Keratinocyte (primary cell): ENCODE results near the gene LRRC10B. TPM values are rescaled to one million over a fixed set of nuclear protein-coding genes. Genes with fewer than 3 reads are reported as not detected.

Experiments
- DNase-seq: peaks from one replicate; pipeline ENCODE4 v3.0.0-alpha.2; 2011; ENCODE audit warnings: low read depth, missing footprints, low spot score
- FAIRE-seq: peaks from 2 replicates; lab custom pipeline; 2011; peaks lifted over from hg19 to GRCh38; lab: Jason Lieb, UNC
- H2AFZ ChIP-seq: 2 replicates; pipeline ENCODE4 v1.6.0; 2012; ENCODE audit warnings: low read length, control low read depth, inconsistent platforms; ENCODE audit not compliant: control insufficient read depth
- H3K27ac ChIP-seq: 2 replicates; pipeline ENCODE4 v1.5.1; 2011; ENCODE audit warnings: low read length; ENCODE audit not compliant: control insufficient read depth, insufficient read depth
- H3K27me3 ChIP-seq: 3 replicates; pipeline ENCODE4 v1.6.0; 2011; ENCODE audit warnings: low read length; ENCODE audit not compliant: control insufficient read depth, insufficient read depth; ENCODE audit errors: extremely low read depth
- H3K36me3 ChIP-seq, 2 experiments: 2 replicates in 1 of 2; 3 replicates in 1 of 2; pipeline ENCODE4 v1.5.1; 2011; ENCODE audit warnings: low read length in 2 of 2, mild to moderate bottlenecking in 1 of 2; ENCODE audit not compliant: control insufficient read depth in 2 of 2, insufficient read depth in 2 of 2; ENCODE audit errors: extremely low read depth in 1 of 2
- H3K4me1 ChIP-seq: 3 replicates; pipeline ENCODE4 v1.5.1; 2011; ENCODE audit warnings: low read length; ENCODE audit not compliant: control insufficient read depth, insufficient read depth; ENCODE audit errors: extremely low read depth
- H3K4me2 ChIP-seq: 3 replicates; pipeline ENCODE4 v1.6.0; 2011; ENCODE audit warnings: low read depth, low read length; ENCODE audit not compliant: control insufficient read depth, insufficient read depth; ENCODE audit errors: extremely low read depth
- H3K4me3 ChIP-seq, 3 experiments: fragments of 200-600 bp in 1 of 3; sonication (generic) in 1 of 3; 2 replicates in 2 of 3; 3 replicates in 1 of 3; pipeline ENCODE4 v1.5.1; 2011 to 2016; ENCODE audit warnings: low read length in 3 of 3, mild to moderate bottlenecking in 3 of 3, control low read depth in 2 of 3, inconsistent platforms in 1 of 3, low read depth in 1 of 3, mixed read lengths in 1 of 3, mixed run types in 1 of 3, moderate library complexity in 1 of 3; ENCODE audit not compliant: control insufficient read depth in 2 of 3, insufficient read depth in 2 of 3; ENCODE audit errors: extremely low read depth in 1 of 3
- H3K79me2 ChIP-seq: 2 replicates; pipeline ENCODE4 v1.6.0; 2012; ENCODE audit warnings: low read length; ENCODE audit not compliant: control insufficient read depth, insufficient read depth
- H3K9ac ChIP-seq: 3 replicates; pipeline ENCODE4 v1.6.0; 2011; ENCODE audit warnings: low read length; ENCODE audit not compliant: control insufficient read depth, insufficient read depth; ENCODE audit errors: extremely low read depth
- H3K9me1 ChIP-seq: 3 replicates; pipeline ENCODE4 v1.6.0; 2011; ENCODE audit warnings: low read length; ENCODE audit not compliant: control insufficient read depth, insufficient read depth; ENCODE audit errors: extremely low read depth
- H3K9me3 ChIP-seq: 2 replicates; pipeline ENCODE4 v1.5.1; 2012; ENCODE audit warnings: low read depth, low read length; ENCODE audit not compliant: control insufficient read depth
- H4K20me1 ChIP-seq: 3 replicates; pipeline ENCODE4 v1.6.0; 2011; ENCODE audit warnings: low read length; ENCODE audit not compliant: control insufficient read depth, insufficient read depth; ENCODE audit errors: extremely low read depth
- EZH2 ChIP-seq: IDR thresholded peaks from one replicate; pipeline ENCODE4 v1.6.1; 2012; ENCODE audit warnings: inconsistent platforms, mild to moderate bottlenecking, low read length, moderate library complexity
- dilution Hi-C: fragments of 300-500 bp; cut with MboI; formaldehyde crosslinking; loops from one replicate; pipeline ENCODE4 v1.7.0; 2020; ENCODE audit warnings: low sequenced_read_pairs; ENCODE audit not compliant: extremely low pct_ligation_motif_present
- polyA plus RNA-seq, 5 experiments: library from polyadenylated mRNA; depleted of rRNA in 3 of 5; stranded (reverse) in 3 of 5; stranded (forward) in 1 of 5; unstranded in 1 of 5; fragments of >200 nt; gene quantifications; 1 replicate in 1 of 5; 2 replicates in 3 of 5; 3 replicates in 1 of 5; pipeline versions ENCODE4 v1.2.1 to v1.2.3, GENCODE V29; 2011 to 2012; ENCODE audit warnings: missing spikeins in 2 of 5, low read depth in 1 of 5, low replicate concordance in 1 of 5
- TF ChIP-seq, protein P1 (sequence below), 3 experiments: IDR thresholded peaks in 1 of 3; conservative IDR thresholded peaks in 1 of 3; optimal IDR thresholded peaks in 1 of 3; 2 replicates in 2 of 3; 3 replicates in 1 of 3; pipeline versions ENCODE3 to v1.5.1; 2011; ENCODE audit warnings: low read length in 3 of 3, mild to moderate bottlenecking in 3 of 3, moderate library complexity in 2 of 3, control low read depth in 1 of 3, inconsistent platforms in 1 of 3; ENCODE audit not compliant: insufficient read depth in 2 of 3; ENCODE audit errors: extremely low read depth in 1 of 3

The LRRC10B gene
- polyA plus RNA-seq, 1 donor (not counting 4 experiments of a cell fraction or from before 2014, with no cell fraction given), result not detected

DNA sequence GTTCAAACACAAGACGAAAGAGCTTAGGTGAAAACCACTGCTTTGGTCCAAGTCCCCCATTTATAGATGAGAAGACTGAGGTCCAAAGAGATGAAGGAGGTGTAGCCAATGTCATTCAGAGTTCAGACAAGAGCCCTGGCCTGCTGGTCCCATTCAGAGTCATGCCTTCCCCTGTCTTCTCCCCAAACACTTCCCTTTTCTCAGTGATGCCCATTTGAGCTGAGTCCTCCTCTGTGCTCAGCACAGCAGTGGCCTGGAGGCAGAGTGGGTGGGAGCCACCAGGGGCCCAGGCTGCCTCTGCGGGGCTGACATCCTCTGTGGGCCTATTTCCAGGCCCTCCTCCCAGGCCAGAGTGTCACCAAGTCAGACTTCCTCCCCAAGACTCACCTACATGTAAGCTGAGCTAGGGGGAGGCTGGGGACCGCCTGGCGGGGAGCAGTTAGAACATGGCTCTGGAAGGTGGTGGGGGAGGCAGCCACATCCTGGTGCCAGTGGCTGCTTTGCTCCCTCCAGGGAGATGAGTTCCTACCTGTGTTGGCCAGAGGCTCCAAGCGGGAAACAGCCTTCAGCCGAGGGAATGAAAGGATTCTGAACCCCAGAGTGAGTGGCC, 22.4 kb upstream of the LRRC10B start:
- Histone ChIP-seq H3K4me2 (no peak overlapping the region), H3K4me1 (peaks cover 4% of the 10 kb centered on the region), H4K20me1 (no peaks in the 10 kb centered on the region), H3K9ac (no peak overlapping the region), H3K79me2 (no peaks in the 10 kb centered on the region), H2AFZ (no peak overlapping the region), H3K27ac (no peak overlapping the region), H3K27me3 (peaks cover 27% of the 10 kb centered on the region), H3K4me3 (no peak overlapping the region), H3K9me3 (no peaks in the 10 kb centered on the region), H3K9me1 (no peaks in the 10 kb centered on the region), H3K36me3 (no peaks in the 10 kb centered on the region)
- FAIRE-seq (no peak), DNase-seq (no peak)
- dilution Hi-C loops, result no loop called here
- TF ChIP-seq, protein P1, sequence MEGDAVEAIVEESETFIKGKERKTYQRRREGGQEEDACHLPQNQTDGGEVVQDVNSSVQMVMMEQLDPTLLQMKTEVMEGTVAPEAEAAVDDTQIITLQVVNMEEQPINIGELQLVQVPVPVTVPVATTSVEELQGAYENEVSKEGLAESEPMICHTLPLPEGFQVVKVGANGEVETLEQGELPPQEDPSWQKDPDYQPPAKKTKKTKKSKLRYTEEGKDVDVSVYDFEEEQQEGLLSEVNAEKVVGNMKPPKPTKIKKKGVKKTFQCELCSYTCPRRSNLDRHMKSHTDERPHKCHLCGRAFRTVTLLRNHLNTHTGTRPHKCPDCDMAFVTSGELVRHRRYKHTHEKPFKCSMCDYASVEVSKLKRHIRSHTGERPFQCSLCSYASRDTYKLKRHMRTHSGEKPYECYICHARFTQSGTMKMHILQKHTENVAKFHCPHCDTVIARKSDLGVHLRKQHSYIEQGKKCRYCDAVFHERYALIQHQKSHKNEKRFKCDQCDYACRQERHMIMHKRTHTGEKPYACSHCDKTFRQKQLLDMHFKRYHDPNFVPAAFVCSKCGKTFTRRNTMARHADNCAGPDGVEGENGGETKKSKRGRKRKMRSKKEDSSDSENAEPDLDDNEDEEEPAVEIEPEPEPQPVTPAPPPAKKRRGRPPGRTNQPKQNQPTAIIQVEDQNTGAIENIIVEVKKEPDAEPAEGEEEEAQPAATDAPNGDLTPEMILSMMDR (optimal IDR thresholded peaks at IDR 0.05 in 1 of 3, IDR thresholded peaks at IDR 0.05 in 1 of 3, conservative IDR thresholded peaks at IDR 0.05 in 1 of 3; ENCODE audit: extremely low read depth in 1 of 3, insufficient read depth in 2 of 3, low read length in 3 of 3), result no peak
- TF ChIP-seq EZH2, result no peak

- no peak overlapping the region for H2AFZ ChIP-seq
- no peak overlapping the region for H3K4me3 ChIP-seq
- H4K20me1 ChIP-seq, result no peaks in the 10 kb centered on the region
- DNase-seq (no peak), FAIRE-seq (no peak)
- no peak overlapping the region for H3K9ac ChIP-seq
- H3K4me2 ChIP-seq, result no peak overlapping the region
- no peaks in the 10 kb centered on the region for H3K9me3 ChIP-seq
- peaks cover 4% of the 10 kb centered on the region for H3K4me1 ChIP-seq
- no peaks in the 10 kb centered on the region for H3K36me3 ChIP-seq
- dilution Hi-C loops, result no loop called here
- H3K79me2 ChIP-seq, result no peaks in the 10 kb centered on the region
- H3K27ac ChIP-seq, result no peak overlapping the region
- H3K9me1 ChIP-seq, result no peaks in the 10 kb centered on the region
- no peak for TF ChIP-seq EZH2
- TF ChIP-seq, protein P1 (optimal IDR thresholded peaks at IDR 0.05 in 1 of 3, IDR thresholded peaks at IDR 0.05 in 1 of 3, conservative IDR thresholded peaks at IDR 0.05 in 1 of 3; ENCODE audit: extremely low read depth in 1 of 3, insufficient read depth in 2 of 3, low read length in 3 of 3), result no peak
- peaks cover 27% of the 10 kb centered on the region for H3K27me3 ChIP-seq
These were observed 21.8 kb upstream of the LRRC10B start for GRCh38 chr11:61486779-61487178.
